ENCODE data around the gene TSPAN15. TPM values are rescaled to one million over a fixed set of nuclear protein-coding genes. Genes with fewer than 3 reads are reported as not detected.
"Not testable (repeated sequence)": the region's sequence is repeated elsewhere in the genome, so short reads cannot be mapped to it uniquely, and the experiment has no call there.

TSPAN15 gene
- total RNA-seq, 4 donors from 2014 or later = 17.2 to 58.1 (median 24.4) TPM

DNA sequence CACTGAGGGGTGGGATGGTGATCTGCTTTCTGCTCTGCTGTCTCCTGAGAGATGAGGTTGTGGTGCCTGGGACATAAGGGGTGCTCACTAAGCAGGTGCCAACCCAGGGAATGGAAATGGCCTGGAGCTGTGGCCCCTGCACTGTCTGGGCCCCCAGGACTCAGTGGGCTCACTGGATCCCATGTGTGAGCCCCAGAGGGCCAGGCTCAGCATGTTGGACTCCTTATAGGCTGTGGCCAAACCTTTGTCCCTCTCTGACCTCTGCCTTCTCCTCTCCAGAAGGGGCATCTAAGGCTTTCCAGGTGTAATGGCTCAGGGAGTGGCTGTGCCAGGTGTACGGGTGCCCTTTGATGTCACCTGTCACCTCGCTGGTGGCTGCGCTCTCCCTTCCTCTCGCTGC, 65.5 kb downstream of the TSPAN15 start:
- H3K4me3 ChIP-seq = no peak overlapping the region
- H3K9me3 ChIP-seq = no peaks in the 10 kb centered on the region
- no peaks in the 10 kb centered on the region for H3K36me3 ChIP-seq
- TF ChIP-seq, protein P1, sequence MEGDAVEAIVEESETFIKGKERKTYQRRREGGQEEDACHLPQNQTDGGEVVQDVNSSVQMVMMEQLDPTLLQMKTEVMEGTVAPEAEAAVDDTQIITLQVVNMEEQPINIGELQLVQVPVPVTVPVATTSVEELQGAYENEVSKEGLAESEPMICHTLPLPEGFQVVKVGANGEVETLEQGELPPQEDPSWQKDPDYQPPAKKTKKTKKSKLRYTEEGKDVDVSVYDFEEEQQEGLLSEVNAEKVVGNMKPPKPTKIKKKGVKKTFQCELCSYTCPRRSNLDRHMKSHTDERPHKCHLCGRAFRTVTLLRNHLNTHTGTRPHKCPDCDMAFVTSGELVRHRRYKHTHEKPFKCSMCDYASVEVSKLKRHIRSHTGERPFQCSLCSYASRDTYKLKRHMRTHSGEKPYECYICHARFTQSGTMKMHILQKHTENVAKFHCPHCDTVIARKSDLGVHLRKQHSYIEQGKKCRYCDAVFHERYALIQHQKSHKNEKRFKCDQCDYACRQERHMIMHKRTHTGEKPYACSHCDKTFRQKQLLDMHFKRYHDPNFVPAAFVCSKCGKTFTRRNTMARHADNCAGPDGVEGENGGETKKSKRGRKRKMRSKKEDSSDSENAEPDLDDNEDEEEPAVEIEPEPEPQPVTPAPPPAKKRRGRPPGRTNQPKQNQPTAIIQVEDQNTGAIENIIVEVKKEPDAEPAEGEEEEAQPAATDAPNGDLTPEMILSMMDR (IDR thresholded peaks at IDR 0.05) = no peak
- no peak for TF ChIP-seq POLR2A (IDR thresholded peaks at IDR 0.05)
- H3K27me3 ChIP-seq = no peaks in the 10 kb centered on the region
- intact Hi-C loops (cut with DNase I; ENCODE audit: low total_unique reads) = no loop called here
- H3K27ac ChIP-seq = no peak overlapping the region
- H3K4me1 ChIP-seq = no peaks in the 10 kb centered on the region
- DNase-seq = no peak

DNA sequence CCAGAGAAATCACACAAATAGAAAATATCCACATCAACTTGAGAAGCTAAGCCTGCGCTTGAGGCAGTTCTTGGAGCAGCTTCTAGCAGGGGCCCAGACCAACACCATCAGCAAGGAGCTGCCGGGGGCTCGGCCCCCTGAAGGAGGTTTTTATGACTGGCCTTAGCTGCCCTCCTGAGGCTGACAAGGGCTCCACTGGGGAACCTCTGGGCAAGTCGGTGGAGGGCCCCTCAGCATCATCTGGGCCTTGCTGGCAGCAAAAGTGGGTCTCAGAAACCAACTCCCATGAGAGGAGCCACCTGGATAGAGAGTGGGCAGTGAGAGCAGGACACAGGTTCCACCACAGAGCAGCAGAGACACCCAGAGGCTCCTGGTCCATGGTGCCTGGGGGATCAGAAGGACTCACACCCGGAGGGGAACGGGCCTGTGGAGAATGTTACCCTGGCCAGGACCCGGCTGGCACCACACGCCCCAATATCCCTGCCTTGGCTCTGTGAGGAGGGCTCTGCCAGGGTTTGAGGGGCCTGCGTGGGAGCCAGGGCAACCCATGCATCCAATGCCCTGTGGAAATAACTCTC, 66.1 kb downstream of the TSPAN15 start:
- intact Hi-C loops (cut with DNase I; ENCODE audit: low total_unique reads) = no loop called here
- DNase-seq = no peak
- no peaks in the 10 kb centered on the region for H3K9me3 ChIP-seq

DNA sequence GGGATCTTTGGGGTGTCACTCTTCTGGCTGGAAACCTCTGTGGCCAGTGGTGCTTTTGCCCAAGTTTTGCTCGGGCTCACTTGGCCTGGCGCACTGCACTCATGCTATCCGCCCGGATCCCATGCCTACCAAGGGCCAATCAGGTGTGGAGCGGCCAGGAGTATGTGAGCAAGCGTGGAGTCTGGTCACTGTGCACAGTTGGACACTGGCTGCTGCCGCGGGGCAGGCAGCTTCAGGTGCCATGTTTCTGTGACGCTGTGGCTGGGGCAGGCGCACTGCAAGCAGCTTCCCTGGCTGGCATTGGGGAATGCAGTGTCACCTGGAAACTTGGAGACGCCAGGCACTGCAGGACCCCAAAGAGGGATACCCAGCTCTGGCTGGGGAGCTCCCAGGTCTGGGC, 76.7 kb downstream of the TSPAN15 start:
- TF ChIP-seq, protein P1 (IDR thresholded peaks at IDR 0.05) = no peak
- TF ChIP-seq POLR2A (IDR thresholded peaks at IDR 0.05) = no peak
- intact Hi-C loops (cut with DNase I; ENCODE audit: low total_unique reads) = no loop called here
- no peak overlapping the region for H3K4me3 ChIP-seq

More for the DNA sequence above, 66.1 kb downstream of the TSPAN15 start:
- Histone ChIP-seq H3K27me3 (no peaks in the 10 kb centered on the region), H3K36me3 (no peaks in the 10 kb centered on the region), H3K4me3 (no peak overlapping the region), H3K27ac (no peak overlapping the region), H3K4me1 (no peaks in the 10 kb centered on the region)
- TF ChIP-seq, protein P1 (IDR thresholded peaks at IDR 0.05) = no peak
- TF ChIP-seq POLR2A (IDR thresholded peaks at IDR 0.05) = no peak

DNA sequence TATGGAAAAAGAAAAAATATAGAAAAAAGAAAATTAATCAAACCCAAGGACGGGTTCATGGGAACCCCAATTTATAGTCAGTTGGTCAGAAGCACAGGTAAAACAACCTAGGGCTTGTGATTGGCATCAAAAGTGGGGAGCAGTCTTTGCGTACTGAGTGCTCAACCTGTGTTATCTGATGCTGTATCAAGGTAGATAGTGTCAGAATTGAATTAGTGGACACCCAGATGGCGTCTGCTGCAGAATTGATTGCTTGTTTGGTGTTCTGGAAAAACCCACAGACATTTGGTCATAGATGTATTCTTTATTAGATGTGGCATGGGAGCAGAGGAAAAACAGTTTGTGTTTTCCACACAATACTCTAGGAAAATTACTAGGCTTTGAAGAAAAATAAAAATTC, 82.4 kb downstream of the TSPAN15 start:
- no peaks in the 10 kb centered on the region for H3K4me1 ChIP-seq
- DNase-seq = no peak

More for the DNA sequence above, 76.7 kb downstream of the TSPAN15 start:
- Histone ChIP-seq H3K36me3 (no peaks in the 10 kb centered on the region), H3K27me3 (no peaks in the 10 kb centered on the region), H3K4me1 (no peaks in the 10 kb centered on the region), H3K27ac (no peak overlapping the region), H3K9me3 (no peaks in the 10 kb centered on the region)
- DNase-seq = no peak

DNA sequence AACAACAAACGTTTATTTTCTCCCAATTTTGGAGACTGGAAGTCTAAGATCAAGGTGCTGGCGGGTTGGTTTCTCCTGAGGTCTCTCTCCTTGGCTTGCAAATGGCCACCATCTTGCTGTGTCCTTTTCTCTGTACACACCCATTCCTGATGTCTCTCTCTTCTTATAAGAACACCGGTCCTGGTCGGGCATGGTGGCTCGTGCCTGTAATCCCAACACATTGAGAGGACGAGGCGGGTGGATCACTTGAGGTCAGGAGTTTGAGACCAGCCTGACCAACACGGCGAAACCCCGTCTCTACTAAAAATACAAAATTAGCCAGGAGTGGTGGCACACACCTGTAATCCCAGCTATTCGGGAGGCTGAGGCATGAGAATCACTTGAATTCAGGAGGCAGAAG, 85.3 kb downstream of the TSPAN15 start:
- H3K27me3 ChIP-seq; intact Hi-C loops (cut with DNase I; ENCODE audit: low total_unique reads); H3K4me3 ChIP-seq; H3K27ac ChIP-seq; H3K4me1 ChIP-seq; H3K9me3 ChIP-seq; H3K36me3 ChIP-seq; DNase-seq: not testable (repeated sequence)

More for the DNA sequence above, 82.4 kb downstream of the TSPAN15 start:
- H3K36me3 ChIP-seq = no peaks in the 10 kb centered on the region
- no peaks in the 10 kb centered on the region for H3K27me3 ChIP-seq
- no peaks in the 10 kb centered on the region for H3K9me3 ChIP-seq
- no peak overlapping the region for H3K27ac ChIP-seq
- intact Hi-C loops (cut with DNase I; ENCODE audit: low total_unique reads) = no loop called here
- H3K4me3 ChIP-seq = no peak overlapping the region
- TF ChIP-seq, protein P1 (IDR thresholded peaks at IDR 0.05) = no peak
- TF ChIP-seq POLR2A (IDR thresholded peaks at IDR 0.05) = no peak

DNA sequence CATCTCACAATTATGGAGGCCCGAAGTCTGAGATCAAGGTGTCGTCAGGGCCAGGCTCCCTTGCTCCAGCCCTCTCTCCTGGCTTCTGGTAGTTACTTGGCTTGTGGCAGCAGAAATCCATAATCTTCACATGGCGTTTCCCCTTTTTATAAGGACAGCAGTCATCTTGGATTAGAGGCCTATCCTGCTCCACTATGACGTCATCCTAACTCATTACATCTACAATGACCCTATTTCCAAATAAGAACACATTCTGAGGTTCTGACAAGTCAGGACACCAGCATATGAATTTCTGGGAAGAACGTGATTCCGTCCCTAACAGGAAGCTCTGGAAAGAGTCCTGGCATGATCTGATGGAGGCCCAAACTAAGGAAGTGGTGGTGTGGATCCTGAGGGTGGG, 86.2 kb downstream of the TSPAN15 start:
- no peak overlapping the region for H3K27ac ChIP-seq
- H3K4me3 ChIP-seq = no peak overlapping the region
- no peak for TF ChIP-seq POLR2A (IDR thresholded peaks at IDR 0.05)
- TF ChIP-seq, protein P1 (IDR thresholded peaks at IDR 0.05) = no peak
- no peaks in the 10 kb centered on the region for H3K36me3 ChIP-seq
- no peak for DNase-seq
- intact Hi-C loops (cut with DNase I; ENCODE audit: low total_unique reads) = no loop called here
- no peaks in the 10 kb centered on the region for H3K4me1 ChIP-seq
- H3K27me3 ChIP-seq = no peaks in the 10 kb centered on the region
- H3K9me3 ChIP-seq = no peaks in the 10 kb centered on the region
